B cell (primary cell): ENCODE results near the gene TFF2.

Experiments used
- EZH2 ChIP-seq: IDR thresholded peaks from 2 replicates; pipeline ENCODE4 v1.6.1; 2012; ENCODE audit warnings: borderline replicate concordance, low read depth, mild to moderate bottlenecking, moderate library complexity, low read length; ENCODE audit not compliant: insufficient read depth, poor library complexity, severe bottlenecking
- TF ChIP-seq, protein P1 (sequence below): fragments of 200-600 bp; IDR thresholded peaks from one replicate; pipeline ENCODE4 v1.8.0; 2022; ENCODE audit warnings: antibody characterized with exemption, mild to moderate bottlenecking

DNA sequence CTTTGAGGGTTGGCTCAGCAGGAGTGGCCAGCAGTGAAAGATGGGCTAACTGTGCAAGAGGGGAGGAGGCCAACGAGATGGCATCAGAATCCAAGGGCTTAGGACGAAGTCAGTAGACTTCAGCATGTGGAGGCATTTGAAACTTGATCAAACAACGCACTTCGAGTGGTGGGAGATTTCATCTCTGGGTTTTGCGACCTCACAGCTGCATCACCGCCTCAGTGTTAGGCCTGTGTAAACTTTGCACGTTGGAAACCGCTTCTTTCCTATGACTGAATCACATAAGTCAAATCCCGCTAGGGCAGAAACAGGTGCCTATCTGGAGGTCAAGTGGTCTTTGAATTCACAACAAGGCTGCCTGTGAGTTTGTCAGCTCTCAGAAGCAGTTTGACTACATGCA is 53.4 kb downstream of the TFF2 start:
- TF ChIP-seq, protein P1, sequence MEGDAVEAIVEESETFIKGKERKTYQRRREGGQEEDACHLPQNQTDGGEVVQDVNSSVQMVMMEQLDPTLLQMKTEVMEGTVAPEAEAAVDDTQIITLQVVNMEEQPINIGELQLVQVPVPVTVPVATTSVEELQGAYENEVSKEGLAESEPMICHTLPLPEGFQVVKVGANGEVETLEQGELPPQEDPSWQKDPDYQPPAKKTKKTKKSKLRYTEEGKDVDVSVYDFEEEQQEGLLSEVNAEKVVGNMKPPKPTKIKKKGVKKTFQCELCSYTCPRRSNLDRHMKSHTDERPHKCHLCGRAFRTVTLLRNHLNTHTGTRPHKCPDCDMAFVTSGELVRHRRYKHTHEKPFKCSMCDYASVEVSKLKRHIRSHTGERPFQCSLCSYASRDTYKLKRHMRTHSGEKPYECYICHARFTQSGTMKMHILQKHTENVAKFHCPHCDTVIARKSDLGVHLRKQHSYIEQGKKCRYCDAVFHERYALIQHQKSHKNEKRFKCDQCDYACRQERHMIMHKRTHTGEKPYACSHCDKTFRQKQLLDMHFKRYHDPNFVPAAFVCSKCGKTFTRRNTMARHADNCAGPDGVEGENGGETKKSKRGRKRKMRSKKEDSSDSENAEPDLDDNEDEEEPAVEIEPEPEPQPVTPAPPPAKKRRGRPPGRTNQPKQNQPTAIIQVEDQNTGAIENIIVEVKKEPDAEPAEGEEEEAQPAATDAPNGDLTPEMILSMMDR = no peak
- no peak for TF ChIP-seq EZH2
